IgD-negative memory B cell (primary cell): ENCODE data around the gene NCS1. TPM values are rescaled to one million over a fixed set of nuclear protein-coding genes. Genes with fewer than 3 reads are reported as not detected.

Experiments
- H3K27ac Mint-ChIP-seq, 3 donors: one replicate each; pipeline ENCODE4 v1.8.0; 2020 to 2022; ENCODE audit warnings: mild to moderate bottlenecking in 3 of 3, mixed read lengths in 3 of 3, moderate library complexity in 1 of 3
- H3K27me3 Mint-ChIP-seq: one replicate; pipeline ENCODE4 v1.8.0; 2021; ENCODE audit warnings: mixed read lengths
- H3K36me3 Mint-ChIP-seq: one replicate; pipeline ENCODE4 v1.8.0; 2020; ENCODE audit warnings: mild to moderate bottlenecking, mixed read lengths
- H3K4me1 Mint-ChIP-seq, 3 donors: one replicate each; pipeline ENCODE4 v1.8.0; 2020 to 2022; ENCODE audit warnings: mixed read lengths in 3 of 3, mild to moderate bottlenecking in 1 of 3
- H3K4me3 Mint-ChIP-seq, 4 donors: one replicate each; pipeline ENCODE4 v1.8.0; 2020 to 2022; ENCODE audit warnings: mild to moderate bottlenecking in 4 of 4, mixed read lengths in 4 of 4, moderate library complexity in 3 of 4
- H3K9me3 Mint-ChIP-seq, 3 donors: one replicate each; pipeline ENCODE4 v1.8.0; 2020 to 2021; ENCODE audit warnings: mixed read lengths in 3 of 3, mild to moderate bottlenecking in 1 of 3
- polyA plus RNA-seq: library from polyadenylated mRNA; unstranded; fragments of 300-500 nt; fragmentation: Illumina TruSeq; gene quantifications from one replicate; pipeline ENCODE4 v1.2.3, GENCODE V29; 2021

The NCS1 gene
- polyA plus RNA-seq, 1 donor from 2014 or later = not detected

- no peaks in the 10 kb centered on the region for H3K36me3 Mint-ChIP-seq
- H3K9me3 Mint-ChIP-seq = no peaks in the 10 kb centered on the region
- peaks cover 13% of the 10 kb centered on the region for H3K27me3 Mint-ChIP-seq
- peaks cover 0 to 2% (median 2%) of the 10 kb centered on the region in 3 donors for H3K4me1 Mint-ChIP-seq
- no peak overlapping the region for H3K4me3 Mint-ChIP-seq
- H3K27ac Mint-ChIP-seq = no peak overlapping the region
These were observed 5.9 kb downstream of the NCS1 start for GRCh38 chr9:130177898-130178805.

- H3K9me3 Mint-ChIP-seq = no peaks in the 10 kb centered on the region
- no peaks in the 10 kb centered on the region for H3K36me3 Mint-ChIP-seq
- no peaks in the 10 kb centered on the region for H3K4me1 Mint-ChIP-seq
- H3K27me3 Mint-ChIP-seq = peaks cover 3% of the 10 kb centered on the region
- no peak overlapping the region for H3K4me3 Mint-ChIP-seq
- no peak overlapping the region for H3K27ac Mint-ChIP-seq
These were observed 7.2 kb downstream of the NCS1 start for GRCh38 chr9:130179331-130179907.

- Mint-ChIP-seq H3K9me3 (no peaks in the 10 kb centered on the region), H3K4me3 (no peak overlapping the region), H3K27me3 (no peaks in the 10 kb centered on the region), H3K27ac (no peak overlapping the region), H3K4me1 (no peaks in the 10 kb centered on the region), H3K36me3 (no peaks in the 10 kb centered on the region)
These were observed 8.3 kb downstream of the NCS1 start for GRCh38 chr9:130180516-130180915.

GRCh38 chr9:130181678-130182380 is 9.6 kb downstream of the NCS1 start:
- no peaks in the 10 kb centered on the region for H3K4me1 Mint-ChIP-seq

DNA sequence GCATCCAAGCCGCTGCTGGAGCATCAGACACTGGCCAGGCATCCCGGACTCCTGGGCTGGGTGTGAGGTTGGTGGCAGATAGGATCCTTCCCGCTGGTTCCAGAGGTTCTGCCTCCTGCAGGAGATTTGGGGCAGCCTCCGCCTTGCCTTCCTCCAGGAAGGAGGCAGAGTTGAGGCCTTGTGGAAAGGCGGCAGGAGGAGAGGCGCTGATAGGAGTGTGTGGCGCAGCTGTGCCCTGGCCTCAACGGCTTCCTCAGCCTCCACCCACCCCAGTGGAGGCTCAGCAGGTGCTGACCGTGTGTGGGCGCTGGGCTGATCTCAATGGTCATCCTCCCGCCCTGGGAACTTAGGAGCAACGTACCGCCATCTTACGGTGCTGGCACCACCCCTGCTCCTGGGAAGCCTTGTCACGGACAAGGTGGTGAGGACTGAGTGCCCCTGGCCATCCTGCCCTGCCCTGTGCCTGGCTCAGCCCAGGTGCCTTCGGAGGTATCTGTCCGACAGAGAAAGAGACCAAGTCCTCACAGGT is 10.2 kb downstream of the NCS1 start:
- Mint-ChIP-seq H3K27me3 (peaks cover 3% of the 10 kb centered on the region), H3K9me3 (no peaks in the 10 kb centered on the region), H3K36me3 (no peaks in the 10 kb centered on the region), H3K4me3 (no peak overlapping the region), H3K4me1 (no peaks in the 10 kb centered on the region), H3K27ac (no peak overlapping the region)

More at GRCh38 chr9:130181678-130182380, 9.6 kb downstream of the NCS1 start:
- no peaks in the 10 kb centered on the region for H3K9me3 Mint-ChIP-seq
- H3K27me3 Mint-ChIP-seq = peaks cover 3% of the 10 kb centered on the region
- no peaks in the 10 kb centered on the region for H3K36me3 Mint-ChIP-seq
- H3K27ac Mint-ChIP-seq = no peak overlapping the region
- no peak overlapping the region for H3K4me3 Mint-ChIP-seq

DNA sequence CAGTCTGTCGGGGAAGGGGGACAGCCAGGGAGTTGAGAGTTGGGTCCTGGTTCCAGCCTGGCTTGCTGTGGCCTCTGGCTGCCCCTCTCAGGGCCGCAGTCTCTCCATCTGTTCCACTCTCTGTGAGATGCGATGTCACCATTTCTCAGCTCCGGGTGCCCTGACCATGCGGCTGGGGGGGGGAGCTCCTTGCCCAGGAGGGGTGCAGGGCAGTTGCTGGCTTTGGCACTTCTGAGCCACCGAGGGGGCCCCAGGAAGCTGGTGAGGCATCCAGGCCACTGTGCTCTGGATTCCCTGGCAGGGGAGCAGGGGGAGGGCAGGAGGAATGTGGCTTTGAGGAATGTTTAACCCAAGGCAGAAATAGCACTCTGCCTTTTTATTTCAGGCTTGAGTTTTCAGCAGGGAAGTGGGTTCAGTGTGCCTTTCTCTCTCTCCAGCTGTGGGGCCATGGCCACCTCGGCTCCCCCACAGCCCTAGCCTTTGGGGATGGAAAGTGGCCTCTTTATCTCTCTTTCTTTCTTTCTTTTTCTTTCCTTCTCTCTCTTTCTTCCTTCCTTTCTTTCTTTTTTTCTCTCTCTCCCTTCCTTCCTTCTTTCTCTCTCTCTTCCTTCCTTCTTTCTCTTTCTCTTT is 11.0 kb downstream of the NCS1 start:
- Mint-ChIP-seq H3K27ac (peak overlapping the region in 1 of 3 donors; percentile 50), H3K27me3 (peaks cover 3% of the 10 kb centered on the region), H3K4me1 (no peaks in the 10 kb centered on the region), H3K36me3 (no peaks in the 10 kb centered on the region), H3K9me3 (no peaks in the 10 kb centered on the region), H3K4me3 (no peak overlapping the region)

- Mint-ChIP-seq H3K27me3 (peaks cover 5% of the 10 kb centered on the region), H3K4me3 (peak overlapping the region in 1 of 4 donors; percentile 12), H3K4me1 (no peaks in the 10 kb centered on the region), H3K9me3 (no peaks in the 10 kb centered on the region), H3K27ac (no peak overlapping the region), H3K36me3 (no peaks in the 10 kb centered on the region)
These were observed 12.8 kb downstream of the NCS1 start for GRCh38 chr9:130185017-130185416.

- Mint-ChIP-seq H3K4me3 (no peak overlapping the region), H3K27ac (no peak overlapping the region), H3K9me3 (no peaks in the 10 kb centered on the region), H3K36me3 (no peaks in the 10 kb centered on the region), H3K4me1 (no peaks in the 10 kb centered on the region), H3K27me3 (peaks cover 5% of the 10 kb centered on the region)
These were observed 13.4 kb downstream of the NCS1 start for GRCh38 chr9:130185490-130186031.

- Mint-ChIP-seq H3K36me3 (no peaks in the 10 kb centered on the region), H3K27ac (no peak overlapping the region), H3K4me3 (no peak overlapping the region), H3K27me3 (peaks cover 5% of the 10 kb centered on the region), H3K9me3 (no peaks in the 10 kb centered on the region), H3K4me1 (no peaks in the 10 kb centered on the region)
These were observed 13.8 kb downstream of the NCS1 start for GRCh38 chr9:130186051-130186450.

GRCh38 chr9:130186839-130187522 is 14.8 kb downstream of the NCS1 start:
- Mint-ChIP-seq H3K9me3 (no peaks in the 10 kb centered on the region), H3K4me3 (no peak overlapping the region), H3K27me3 (peaks cover 5% of the 10 kb centered on the region), H3K27ac (peak overlapping the region in 1 of 3 donors; percentile 72), H3K4me1 (no peaks in the 10 kb centered on the region), H3K36me3 (no peaks in the 10 kb centered on the region)

GRCh38 chr9:130187523-130187846 is 15.3 kb downstream of the NCS1 start:
- peaks cover 9% of the 10 kb centered on the region for H3K27me3 Mint-ChIP-seq
- H3K36me3 Mint-ChIP-seq = no peaks in the 10 kb centered on the region
- H3K4me1 Mint-ChIP-seq = no peaks in the 10 kb centered on the region
- H3K9me3 Mint-ChIP-seq = no peaks in the 10 kb centered on the region
- H3K27ac Mint-ChIP-seq = peak overlapping the region in 1 of 3 donors; percentile 72
- H3K4me3 Mint-ChIP-seq = no peak overlapping the region

DNA sequence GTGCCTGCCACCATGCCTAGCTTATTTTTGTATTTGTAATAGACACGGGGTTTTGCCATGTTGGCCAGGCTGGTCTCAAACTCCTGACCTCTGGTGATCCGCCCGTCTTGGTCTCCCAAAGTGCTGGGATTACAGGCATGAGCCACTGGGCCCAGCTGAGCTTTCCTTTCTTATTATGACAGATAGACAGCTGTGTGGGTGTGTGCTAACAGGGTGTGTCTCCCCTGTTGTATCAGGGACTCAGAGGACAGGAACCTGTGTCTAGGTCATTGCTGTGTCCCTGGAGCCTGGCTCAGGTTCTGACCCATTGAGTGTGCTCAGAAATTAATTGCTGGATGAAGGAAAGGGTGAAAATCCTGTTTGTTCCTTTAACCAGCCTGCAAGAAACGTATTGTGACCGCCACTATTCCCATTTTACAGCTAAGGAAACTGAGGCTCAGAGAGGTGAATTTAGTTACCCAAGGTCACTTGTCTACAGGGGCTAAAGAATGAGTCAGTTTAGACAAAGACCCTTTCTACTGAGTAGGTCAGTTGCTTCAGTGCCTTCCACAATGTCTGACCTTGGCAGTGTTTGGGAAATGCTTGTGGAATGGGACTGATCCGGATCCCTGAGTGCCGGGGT is 16.8 kb downstream of the NCS1 start:
- H3K36me3 Mint-ChIP-seq = no peaks in the 10 kb centered on the region
- no peak overlapping the region for H3K27ac Mint-ChIP-seq
- no peak overlapping the region for H3K4me3 Mint-ChIP-seq
- no peaks in the 10 kb centered on the region for H3K4me1 Mint-ChIP-seq
- peaks cover 16% of the 10 kb centered on the region for H3K27me3 Mint-ChIP-seq
- H3K9me3 Mint-ChIP-seq = no peaks in the 10 kb centered on the region

DNA sequence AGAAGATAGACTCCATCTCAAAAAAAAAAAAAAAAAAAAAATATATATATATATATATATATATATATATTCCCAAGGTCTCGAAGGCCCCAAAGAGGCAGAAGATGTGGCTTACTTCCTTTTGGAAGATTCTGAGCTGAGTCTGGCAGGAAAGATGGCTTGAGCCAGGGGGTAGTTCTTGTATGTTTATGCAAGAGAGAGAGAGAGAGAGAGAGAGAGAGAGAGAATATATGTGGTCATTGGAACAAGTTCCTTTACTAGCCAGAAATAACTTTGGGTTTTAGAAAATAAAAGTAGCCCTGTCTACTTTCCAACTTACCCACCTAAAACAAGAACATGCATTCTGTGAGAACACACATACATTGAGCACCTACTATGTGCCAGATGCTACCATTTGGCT is 17.6 kb downstream of the NCS1 start:
- H3K36me3 Mint-ChIP-seq = no peaks in the 10 kb centered on the region
- H3K9me3 Mint-ChIP-seq = no peaks in the 10 kb centered on the region
- H3K27me3 Mint-ChIP-seq = peaks cover 16% of the 10 kb centered on the region
- no peak overlapping the region for H3K4me3 Mint-ChIP-seq
- H3K27ac Mint-ChIP-seq = no peak overlapping the region
- H3K4me1 Mint-ChIP-seq = no peaks in the 10 kb centered on the region
